ENCODE results near the gene GNPAT. TPM values are rescaled to one million over a fixed set of nuclear protein-coding genes. Genes with fewer than 3 reads are reported as not detected.

GNPAT gene
- total and polyA plus RNA-seq, 2 of the 8 experiments (the other 6 are each of a cell fraction or from before 2014, with no cell fraction given), result 22.9 to 47.4 TPM

DNA sequence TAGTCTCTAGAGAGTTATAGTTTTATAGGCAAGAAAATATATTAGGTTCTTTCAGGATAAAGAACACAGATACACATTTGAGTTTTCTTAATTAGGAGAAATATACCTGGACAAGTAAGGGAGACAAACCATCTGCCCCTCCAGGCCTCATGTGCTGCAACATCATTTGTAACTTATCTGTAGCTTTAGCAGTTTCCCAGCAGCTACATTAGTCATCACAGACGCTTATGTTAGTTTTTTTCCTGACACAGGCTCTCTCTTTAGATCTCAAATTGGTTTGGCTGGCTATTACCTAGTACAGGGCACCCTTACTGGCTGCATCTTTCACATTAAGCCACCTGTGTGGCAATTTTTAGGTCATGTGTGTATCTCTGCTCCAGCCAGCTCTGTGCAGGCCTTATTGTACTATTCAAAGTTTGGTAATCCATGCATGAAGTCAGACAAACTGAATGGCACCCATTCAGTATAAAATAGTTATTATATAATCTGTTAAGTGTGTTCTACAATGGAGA, 25.9 kb downstream of the GNPAT start (continued):
- TF ChIP-seq, protein P1, sequence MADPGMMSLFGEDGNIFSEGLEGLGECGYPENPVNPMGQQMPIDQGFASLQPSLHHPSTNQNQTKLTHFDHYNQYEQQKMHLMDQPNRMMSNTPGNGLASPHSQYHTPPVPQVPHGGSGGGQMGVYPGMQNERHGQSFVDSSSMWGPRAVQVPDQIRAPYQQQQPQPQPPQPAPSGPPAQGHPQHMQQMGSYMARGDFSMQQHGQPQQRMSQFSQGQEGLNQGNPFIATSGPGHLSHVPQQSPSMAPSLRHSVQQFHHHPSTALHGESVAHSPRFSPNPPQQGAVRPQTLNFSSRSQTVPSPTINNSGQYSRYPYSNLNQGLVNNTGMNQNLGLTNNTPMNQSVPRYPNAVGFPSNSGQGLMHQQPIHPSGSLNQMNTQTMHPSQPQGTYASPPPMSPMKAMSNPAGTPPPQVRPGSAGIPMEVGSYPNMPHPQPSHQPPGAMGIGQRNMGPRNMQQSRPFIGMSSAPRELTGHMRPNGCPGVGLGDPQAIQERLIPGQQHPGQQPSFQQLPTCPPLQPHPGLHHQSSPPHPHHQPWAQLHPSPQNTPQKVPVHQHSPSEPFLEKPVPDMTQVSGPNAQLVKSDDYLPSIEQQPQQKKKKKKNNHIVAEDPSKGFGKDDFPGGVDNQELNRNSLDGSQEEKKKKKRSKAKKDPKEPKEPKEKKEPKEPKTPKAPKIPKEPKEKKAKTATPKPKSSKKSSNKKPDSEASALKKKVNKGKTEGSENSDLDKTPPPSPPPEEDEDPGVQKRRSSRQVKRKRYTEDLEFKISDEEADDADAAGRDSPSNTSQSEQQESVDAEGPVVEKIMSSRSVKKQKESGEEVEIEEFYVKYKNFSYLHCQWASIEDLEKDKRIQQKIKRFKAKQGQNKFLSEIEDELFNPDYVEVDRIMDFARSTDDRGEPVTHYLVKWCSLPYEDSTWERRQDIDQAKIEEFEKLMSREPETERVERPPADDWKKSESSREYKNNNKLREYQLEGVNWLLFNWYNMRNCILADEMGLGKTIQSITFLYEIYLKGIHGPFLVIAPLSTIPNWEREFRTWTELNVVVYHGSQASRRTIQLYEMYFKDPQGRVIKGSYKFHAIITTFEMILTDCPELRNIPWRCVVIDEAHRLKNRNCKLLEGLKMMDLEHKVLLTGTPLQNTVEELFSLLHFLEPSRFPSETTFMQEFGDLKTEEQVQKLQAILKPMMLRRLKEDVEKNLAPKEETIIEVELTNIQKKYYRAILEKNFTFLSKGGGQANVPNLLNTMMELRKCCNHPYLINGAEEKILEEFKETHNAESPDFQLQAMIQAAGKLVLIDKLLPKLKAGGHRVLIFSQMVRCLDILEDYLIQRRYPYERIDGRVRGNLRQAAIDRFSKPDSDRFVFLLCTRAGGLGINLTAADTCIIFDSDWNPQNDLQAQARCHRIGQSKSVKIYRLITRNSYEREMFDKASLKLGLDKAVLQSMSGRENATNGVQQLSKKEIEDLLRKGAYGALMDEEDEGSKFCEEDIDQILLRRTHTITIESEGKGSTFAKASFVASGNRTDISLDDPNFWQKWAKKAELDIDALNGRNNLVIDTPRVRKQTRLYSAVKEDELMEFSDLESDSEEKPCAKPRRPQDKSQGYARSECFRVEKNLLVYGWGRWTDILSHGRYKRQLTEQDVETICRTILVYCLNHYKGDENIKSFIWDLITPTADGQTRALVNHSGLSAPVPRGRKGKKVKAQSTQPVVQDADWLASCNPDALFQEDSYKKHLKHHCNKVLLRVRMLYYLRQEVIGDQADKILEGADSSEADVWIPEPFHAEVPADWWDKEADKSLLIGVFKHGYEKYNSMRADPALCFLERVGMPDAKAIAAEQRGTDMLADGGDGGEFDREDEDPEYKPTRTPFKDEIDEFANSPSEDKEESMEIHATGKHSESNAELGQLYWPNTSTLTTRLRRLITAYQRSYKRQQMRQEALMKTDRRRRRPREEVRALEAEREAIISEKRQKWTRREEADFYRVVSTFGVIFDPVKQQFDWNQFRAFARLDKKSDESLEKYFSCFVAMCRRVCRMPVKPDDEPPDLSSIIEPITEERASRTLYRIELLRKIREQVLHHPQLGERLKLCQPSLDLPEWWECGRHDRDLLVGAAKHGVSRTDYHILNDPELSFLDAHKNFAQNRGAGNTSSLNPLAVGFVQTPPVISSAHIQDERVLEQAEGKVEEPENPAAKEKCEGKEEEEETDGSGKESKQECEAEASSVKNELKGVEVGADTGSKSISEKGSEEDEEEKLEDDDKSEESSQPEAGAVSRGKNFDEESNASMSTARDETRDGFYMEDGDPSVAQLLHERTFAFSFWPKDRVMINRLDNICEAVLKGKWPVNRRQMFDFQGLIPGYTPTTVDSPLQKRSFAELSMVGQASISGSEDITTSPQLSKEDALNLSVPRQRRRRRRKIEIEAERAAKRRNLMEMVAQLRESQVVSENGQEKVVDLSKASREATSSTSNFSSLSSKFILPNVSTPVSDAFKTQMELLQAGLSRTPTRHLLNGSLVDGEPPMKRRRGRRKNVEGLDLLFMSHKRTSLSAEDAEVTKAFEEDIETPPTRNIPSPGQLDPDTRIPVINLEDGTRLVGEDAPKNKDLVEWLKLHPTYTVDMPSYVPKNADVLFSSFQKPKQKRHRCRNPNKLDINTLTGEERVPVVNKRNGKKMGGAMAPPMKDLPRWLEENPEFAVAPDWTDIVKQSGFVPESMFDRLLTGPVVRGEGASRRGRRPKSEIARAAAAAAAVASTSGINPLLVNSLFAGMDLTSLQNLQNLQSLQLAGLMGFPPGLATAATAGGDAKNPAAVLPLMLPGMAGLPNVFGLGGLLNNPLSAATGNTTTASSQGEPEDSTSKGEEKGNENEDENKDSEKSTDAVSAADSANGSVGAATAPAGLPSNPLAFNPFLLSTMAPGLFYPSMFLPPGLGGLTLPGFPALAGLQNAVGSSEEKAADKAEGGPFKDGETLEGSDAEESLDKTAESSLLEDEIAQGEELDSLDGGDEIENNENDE (IDR thresholded peaks at IDR 0.05; ENCODE audit: insufficient replicate concordance, low read length), result no peak
- no peak for TF ChIP-seq KDM4A (IDR thresholded peaks at IDR 0.05; ENCODE audit: low read depth, low read length, severe bottlenecking)
- no peak for TF ChIP-seq TAF7 (optimal IDR thresholded peaks at IDR 0.05; ENCODE audit: borderline replicate concordance, low read depth, low read length)
- TF ChIP-seq TCF12 (IDR thresholded peaks at IDR 0.05; ENCODE audit: low read depth, low read length), result no peak
- TF ChIP-seq, protein P2, sequence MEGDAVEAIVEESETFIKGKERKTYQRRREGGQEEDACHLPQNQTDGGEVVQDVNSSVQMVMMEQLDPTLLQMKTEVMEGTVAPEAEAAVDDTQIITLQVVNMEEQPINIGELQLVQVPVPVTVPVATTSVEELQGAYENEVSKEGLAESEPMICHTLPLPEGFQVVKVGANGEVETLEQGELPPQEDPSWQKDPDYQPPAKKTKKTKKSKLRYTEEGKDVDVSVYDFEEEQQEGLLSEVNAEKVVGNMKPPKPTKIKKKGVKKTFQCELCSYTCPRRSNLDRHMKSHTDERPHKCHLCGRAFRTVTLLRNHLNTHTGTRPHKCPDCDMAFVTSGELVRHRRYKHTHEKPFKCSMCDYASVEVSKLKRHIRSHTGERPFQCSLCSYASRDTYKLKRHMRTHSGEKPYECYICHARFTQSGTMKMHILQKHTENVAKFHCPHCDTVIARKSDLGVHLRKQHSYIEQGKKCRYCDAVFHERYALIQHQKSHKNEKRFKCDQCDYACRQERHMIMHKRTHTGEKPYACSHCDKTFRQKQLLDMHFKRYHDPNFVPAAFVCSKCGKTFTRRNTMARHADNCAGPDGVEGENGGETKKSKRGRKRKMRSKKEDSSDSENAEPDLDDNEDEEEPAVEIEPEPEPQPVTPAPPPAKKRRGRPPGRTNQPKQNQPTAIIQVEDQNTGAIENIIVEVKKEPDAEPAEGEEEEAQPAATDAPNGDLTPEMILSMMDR (IDR thresholded peaks at IDR 0.05; ENCODE audit: control extremely low read depth in 1 of 3, insufficient read depth in 1 of 3, low read depth in 1 of 3, low read length in 3 of 3), result no peak
- TF ChIP-seq, protein P3, sequence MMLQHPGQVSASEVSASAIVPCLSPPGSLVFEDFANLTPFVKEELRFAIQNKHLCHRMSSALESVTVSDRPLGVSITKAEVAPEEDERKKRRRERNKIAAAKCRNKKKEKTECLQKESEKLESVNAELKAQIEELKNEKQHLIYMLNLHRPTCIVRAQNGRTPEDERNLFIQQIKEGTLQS (IDR thresholded peaks at IDR 0.05; ENCODE audit: insufficient read depth, low read depth, low read length), result no peak
